ENCODE measurements around the gene MAMSTR.

MAMSTR gene

GRCh38 chr19:48745208-48745995, 25.9 kb upstream of the MAMSTR start:
- DNase-seq: peak; percentile 72

GRCh38 chr19:48742096-48742495, 22.6 kb upstream of the MAMSTR start:
- DNase-seq: no peak

GRCh38 chr19:48741129-48741999, 21.8 kb upstream of the MAMSTR start:
- DNase-seq: no peak

- no peak for DNase-seq
These were observed 20.8 kb upstream of the MAMSTR start, which contains the start of gene RASIP1 for GRCh38 chr19:48740164-48740972. Gene RASIP1 (minus strand): TSS chr19:48740610. CDS start chr19:48740282, 328 bp downstream.

- DNase-seq: no peak
These were observed 20.1 kb upstream of the MAMSTR start for GRCh38 chr19:48739404-48740163.

GRCh38 chr19:48738557-48739403, 19.3 kb upstream of the MAMSTR start:
- peak; percentile 70 for DNase-seq

GRCh38 chr19:48737360-48737998, 18.0 kb upstream of the MAMSTR start:
- DNase-seq: no peak

- DNase-seq: no peak
These were observed 15.6 kb upstream of the MAMSTR start for GRCh38 chr19:48735031-48735615.

GRCh38 chr19:48734625-48735024, 15.1 kb upstream of the MAMSTR start:
- DNase-seq: no peak

GRCh38 chr19:48731452-48731851, 11.9 kb upstream of the MAMSTR start:
- DNase-seq: no peak

GRCh38 chr19:48728911-48729664, 9.6 kb upstream of the MAMSTR start:
- DNase-seq: no peak

- DNase-seq: no peak
These were observed 7.0 kb upstream of the MAMSTR start for GRCh38 chr19:48726556-48726955.

GRCh38 chr19:48724796-48725753, 5.5 kb upstream of the MAMSTR start:
- DNase-seq: peak; percentile 56

- DNase-seq: no peak
These were observed 2.7 kb upstream of the MAMSTR start for GRCh38 chr19:48722196-48722708.

- DNase-seq: peak; percentile 100
These were observed 1.2 kb upstream of the MAMSTR start for GRCh38 chr19:48720613-48721296.

- DNase-seq: no peak
These were observed 707 bp upstream of the MAMSTR start for GRCh38 chr19:48720251-48720612.

- DNase-seq: no peak
These were observed 754 bp downstream of the MAMSTR start for GRCh38 chr19:48718711-48719231.

Measured in midbrain (tissue), 1 donor.